B cell (primary cell): Measurements from ENCODE around the gene NCS1. TPM values are rescaled to one million over a fixed set of nuclear protein-coding genes. Genes with fewer than 3 reads are reported as not detected.

Experiments used
- ATAC-seq: fragments of 200-7000 bp; cut with Tn5 transposase; one replicate; pipeline ENCODE4 v1.10.0; 2021; ENCODE audit warnings: low read depth, mild to moderate bottlenecking, moderate number of reproducible peaks, moderate library complexity
- CTCF ChIA-PET: fragments of 350-600 bp; sonication (Branson Sonifier 250); formaldehyde crosslinking; loops from one replicate; lab custom pipeline; 2021; ENCODE audit warnings: antibody characterized with exemption, inconsistent platforms; lab: Charles Lee
- POLR2A ChIA-PET: fragments of 350-600 bp; sonication (Branson Sonifier 250); formaldehyde crosslinking; loops from one replicate; lab custom pipeline; 2021; ENCODE audit warnings: antibody characterized with exemption; lab: Charles Lee
- DNase-seq: peaks from one replicate; pipeline ENCODE4 v3.0.0; 2013
- H2AFZ ChIP-seq: 2 replicates; pipeline ENCODE4 v1.6.1; 2012; ENCODE audit warnings: mild to moderate bottlenecking, low read depth, low read length; ENCODE audit not compliant: insufficient read depth, poor library complexity, severe bottlenecking
- H3K27ac ChIP-seq, 2 donors: 1 replicate in 1 of 2; 2 replicates in 1 of 2; pipeline ENCODE4 v1.5.1; 2012 to 2013; ENCODE audit warnings: low read length in 2 of 2, mild to moderate bottlenecking in 2 of 2, moderate library complexity in 1 of 2
- H3K27me3 ChIP-seq, 4 experiments: fragments of 200-600 bp in 1 of 4; sonication (generic) in 1 of 4; replicated peaks in 1 of 4; 1 replicate in 2 of 4; 2 replicates in 2 of 4; pipeline versions ENCODE4 v1.6.1 to v1.7.0; 2013 to 2016; ENCODE audit warnings: low read length in 3 of 4, mild to moderate bottlenecking in 2 of 4, mixed read lengths in 1 of 4, moderate library complexity in 1 of 4; ENCODE audit not compliant: insufficient read depth in 4 of 4, control insufficient read depth in 3 of 4; ENCODE audit errors: control extremely low read depth in 1 of 4
- H3K36me3 ChIP-seq, 2 experiments: replicated peaks in 1 of 2; 1 replicate in 1 of 2; 2 replicates in 1 of 2; pipeline versions ENCODE4 v1.6.1 to v1.7.1; 2013; ENCODE audit warnings: low read length in 1 of 2; ENCODE audit not compliant: insufficient read depth in 2 of 2, control insufficient read depth in 1 of 2; ENCODE audit errors: control extremely low read depth in 1 of 2, extremely low read depth in 1 of 2
- H3K4me1 ChIP-seq, 2 donors: fragments of 200-600 bp in 1 of 2; sonication (generic) in 1 of 2; 1 replicate in 1 of 2; 2 replicates in 1 of 2; pipeline versions ENCODE4 v1.5.1 to v1.6.1; 2013 to 2017; ENCODE audit warnings: low read length in 2 of 2; ENCODE audit not compliant: control insufficient read depth in 2 of 2, insufficient read depth in 2 of 2
- H3K4me2 ChIP-seq: replicated peaks from 2 replicates; pipeline ENCODE3; 2012; ENCODE audit warnings: mild to moderate bottlenecking, low read depth, low read length; ENCODE audit not compliant: poor library complexity, severe bottlenecking
- H3K4me3 ChIP-seq, 5 experiments: fragments of 200-600 bp in 1 of 5; sonication (generic) in 1 of 5; 1 replicate in 3 of 5; 2 replicates in 2 of 5; pipeline versions ENCODE4 v1.5.1 to v1.7.0; 2011 to 2016; ENCODE audit warnings: low read length in 4 of 5, mild to moderate bottlenecking in 4 of 5, low read depth in 2 of 5, control low read depth in 1 of 5, moderate library complexity in 1 of 5; ENCODE audit not compliant: insufficient read depth in 1 of 5; ENCODE audit errors: control extremely low read depth in 1 of 5, extremely low read depth in 1 of 5
- H3K79me2 ChIP-seq: fragments of 200-600 bp; sonication (generic); one replicate; pipeline ENCODE4 v1.6.0; 2016; ENCODE audit warnings: low read length; ENCODE audit not compliant: control insufficient read depth, insufficient read depth
- H3K9ac ChIP-seq: fragments of 200-600 bp; sonication (generic); 2 replicates; pipeline ENCODE4 v1.6.1; 2017; ENCODE audit warnings: mild to moderate bottlenecking, low read length, moderate library complexity
- H3K9me3 ChIP-seq, 3 donors: one replicate each; pipeline versions ENCODE4 v1.6.1 to v1.7.1; 2013; ENCODE audit warnings: low read length in 2 of 3; ENCODE audit not compliant: control insufficient read depth in 2 of 3, insufficient read depth in 1 of 3; ENCODE audit errors: control extremely low read depth in 1 of 3
- H4K20me1 ChIP-seq: 2 replicates; pipeline ENCODE4 v1.6.0; 2012; ENCODE audit warnings: mild to moderate bottlenecking, low read length; ENCODE audit not compliant: insufficient read depth, control insufficient read depth, poor library complexity, severe bottlenecking
- H3K27ac Mint-ChIP-seq: one replicate; pipeline ENCODE4 v1.8.0; 2021; ENCODE audit warnings: mixed read lengths
- H3K27me3 Mint-ChIP-seq: one replicate; pipeline ENCODE4 v1.8.0; 2021; ENCODE audit warnings: mixed read lengths
- H3K4me1 Mint-ChIP-seq: one replicate; pipeline ENCODE4 v1.8.0; 2021; ENCODE audit warnings: mixed read lengths
- H3K4me3 Mint-ChIP-seq: one replicate; pipeline ENCODE4 v1.8.0; 2021; ENCODE audit warnings: mixed read lengths
- H3K9me3 Mint-ChIP-seq: one replicate; pipeline ENCODE4 v1.8.0; 2022; ENCODE audit warnings: mixed read lengths; ENCODE audit not compliant: insufficient read depth
- CTCF ChIP-seq: fragments of 200-600 bp; IDR thresholded peaks from one replicate; pipeline ENCODE4 v1.8.0; 2022; ENCODE audit warnings: antibody characterized with exemption, mild to moderate bottlenecking
- EZH2 ChIP-seq: IDR thresholded peaks from 2 replicates; pipeline ENCODE4 v1.6.1; 2012; ENCODE audit warnings: borderline replicate concordance, low read depth, mild to moderate bottlenecking, moderate library complexity, low read length; ENCODE audit not compliant: insufficient read depth, poor library complexity, severe bottlenecking
- WGBS: methylation state at CpG from one replicate; pipeline ENCODE4 v1.1.5; 2013; ENCODE audit warnings: missing lambda C conversion rate; ENCODE audit not compliant: insufficient coverage; 5-methylcytosine and 5-hydroxymethylcytosine counted together
- intact Hi-C: fragments of 100-400 bp; cut with micrococcal nuclease; formaldehyde crosslinking; loops from one replicate; pipeline ENCODE4 v1.10.0; 2022
- polyA plus RNA-seq: library from polyadenylated mRNA; depleted of rRNA; stranded (reverse); fragments of >200 nt; gene quantifications from 2 replicates; pipeline ENCODE4 v1.2.3, GENCODE V29; 2012
- total RNA-seq, 2 donors: library from RNA; stranded (reverse); fragments of 120-200 nt in 1 of 2; gene quantifications; 1 replicate in 1 of 2; 2 replicates in 1 of 2; pipeline versions ENCODE4 v1.2.3 to v1.2.4, GENCODE V29; 2013 to 2022

Gene NCS1
- total and polyA plus RNA-seq, 2 donors (not counting 1 experiment from before 2014, with no cell fraction given), result 0.39 TPM; not detected in 1

- H3K36me3 ChIP-seq, result no peaks in the 10 kb centered on the region
- TF ChIP-seq EZH2, result no peak
- no peak for TF ChIP-seq CTCF
- DNase-seq (no peak), ATAC-seq (no peak)
- H3K27me3 ChIP-seq, result peaks cover 0 to 55% (median 13%) of the 10 kb centered on the region in 4 experiments
- no peaks in the 10 kb centered on the region for H3K79me2 ChIP-seq
- H3K4me2 ChIP-seq, result no peak within 1 kb of the TSS
- no peak within 1 kb of the TSS for H2AFZ ChIP-seq
- Mint-ChIP-seq H3K4me1 (peaks cover 7% of the 10 kb centered on the region), H3K27me3 (peaks cover 60% of the 10 kb centered on the region), H3K4me3 (no peak within 1 kb of the TSS), H3K9me3 (no peaks in the 10 kb centered on the region), H3K27ac (no peak within 1 kb of the TSS)
- no peaks in the 10 kb centered on the region for H3K4me1 ChIP-seq
- no peak within 1 kb of the TSS for H3K9ac ChIP-seq
- ChIA-PET POLR2A (no interaction called here), CTCF (no interaction called here)
- no peak within 1 kb of the TSS for H3K27ac ChIP-seq
- intact Hi-C loops, result no loop called here
- no peak within 1 kb of the TSS for H3K4me3 ChIP-seq
- H3K9me3 ChIP-seq, result no peaks in the 10 kb centered on the region
- H4K20me1 ChIP-seq, result no peaks in the 10 kb centered on the region
- WGBS, result 5% methylated on average over 89 of the region's 89 CpGs
These were observed 93.4 kb downstream of the NCS1 start, which contains the start of gene HMCN2 for GRCh38 chr9:130265431-130266235. HMCN2 (plus strand) TSS chr9:130265760; CDS start chr9:130265879, 119 bp downstream.
